Lung (tissue), 12 donors: Measurements from ENCODE around the gene POC1B. TPM values are rescaled to one million over a fixed set of nuclear protein-coding genes. Genes with fewer than 3 reads are reported as not detected.
A peak's percentile ranks its signal among the peaks of the same experiment; 100 is the strongest.

Experiments used
- ATAC-seq: fragments of 200-7000 bp; cut with Tn5 transposase; one replicate; pipeline ENCODE4 v1.9.1; 2020; ENCODE audit warnings: moderate number of reproducible peaks; ENCODE audit not compliant: insufficient read depth, low FRiP score
- DNase-seq, 3 donors: peaks; one replicate each; pipeline ENCODE4 v3.0.0-alpha.2; 2013 to 2017
- H3K27ac ChIP-seq, 2 donors: one replicate each; pipeline ENCODE4 v1.5.1; 2013; ENCODE audit warnings: mild to moderate bottlenecking in 2 of 2, moderate library complexity in 2 of 2, control low read depth in 1 of 2, inconsistent platforms in 1 of 2, low read depth in 1 of 2, low read length in 1 of 2
- H3K27me3 ChIP-seq, 3 donors: one replicate each; pipeline ENCODE4 v1.5.1; 2013; ENCODE audit warnings: low read length in 2 of 3; ENCODE audit not compliant: control insufficient read depth in 3 of 3, insufficient read depth in 3 of 3
- H3K36me3 ChIP-seq, 4 donors: one replicate each; pipeline ENCODE4 v1.5.1; 2013; ENCODE audit warnings: low read length in 4 of 4, mild to moderate bottlenecking in 1 of 4, moderate library complexity in 1 of 4; ENCODE audit not compliant: control insufficient read depth in 4 of 4, insufficient read depth in 4 of 4
- H3K4me1 ChIP-seq, 5 donors: one replicate each; pipeline ENCODE4 v1.5.1; 2013; ENCODE audit warnings: low read length in 5 of 5, mild to moderate bottlenecking in 2 of 5, moderate library complexity in 1 of 5; ENCODE audit not compliant: control insufficient read depth in 5 of 5, insufficient read depth in 5 of 5
- H3K4me3 ChIP-seq: one replicate; pipeline ENCODE4 v1.5.1; 2013; ENCODE audit warnings: mild to moderate bottlenecking, control low read depth, moderate library complexity
- H3K9ac ChIP-seq, 2 donors: one replicate each; pipeline ENCODE4 v1.5.1; 2013; ENCODE audit warnings: low read length in 2 of 2, control low read depth in 1 of 2; ENCODE audit not compliant: insufficient read depth in 1 of 2
- H3K9me3 ChIP-seq, 4 donors: one replicate each; pipeline ENCODE4 v1.5.1; 2013; ENCODE audit warnings: low read length in 3 of 4, mild to moderate bottlenecking in 1 of 4, moderate library complexity in 1 of 4; ENCODE audit not compliant: control insufficient read depth in 4 of 4, insufficient read depth in 3 of 4
- CTCF ChIP-seq: IDR thresholded peaks from 2 replicates; pipeline ENCODE4 v1.5.1; 2012; ENCODE audit warnings: mild to moderate bottlenecking; ENCODE audit errors: control extremely low read depth, extremely low read depth
- WGBS, 2 donors: extraction: QIAGEN DNeasy Blood & Tissue Kit; methylation state at CpG; one replicate each; pipeline ENCODE4 v1.1.7; 2013; 5-methylcytosine and 5-hydroxymethylcytosine counted together
- polyA plus RNA-seq, 2 donors: library from polyadenylated mRNA; stranded (reverse); fragments of 200-250 nt; gene quantifications; one replicate each; pipeline ENCODE4 v1.2.1, GENCODE V29; 2013
- total RNA-seq, 2 donors: library from RNA; depleted of rRNA in 1 of 2; stranded (reverse); fragments of >200 nt in 1 of 2; gene quantifications; one replicate each; pipeline ENCODE4 v1.2.1, GENCODE V29; 2014 to 2021
- donor health status: control.
- donor health status: control.
- donor health status: Bipolar disorder and iron deficiency.
- donor health status: healthy.
- donor health status: DM: yes; HTN: yes; CAD: no.

Gene POC1B
- total and polyA plus RNA-seq, 4 donors = 6.9 to 32.6 (median 10.9) TPM

GRCh38 chr12:89436062-89436461 lies 89.8 kb downstream of the POC1B start:
- DNase-seq (no peak), ATAC-seq (no peak)
- WGBS, 2 donors = 37 to 75% methylated on average over 6 of the region's 6 CpGs

GRCh38 chr12:89433634-89434033 lies 92.2 kb downstream of the POC1B start:
- Histone ChIP-seq H3K9me3 (no peaks in the 10 kb centered on the region), H3K9ac (no peak overlapping the region), H3K4me1 (peaks cover 0 to 2% (median 0%) of the 10 kb centered on the region in 5 donors), H3K27ac (no peak overlapping the region), H3K36me3 (no peaks in the 10 kb centered on the region), H3K4me3 (no peak overlapping the region), H3K27me3 (no peaks in the 10 kb centered on the region)
- ATAC-seq (no peak), DNase-seq (no peak)
- TF ChIP-seq CTCF = no peak
- 81 to 84% methylated on average over 4 of the region's 4 CpGs for WGBS, 2 donors

More at GRCh38 chr12:89436062-89436461, 89.8 kb downstream of the POC1B start:
- H3K27ac ChIP-seq = no peak overlapping the region
- peaks cover 0 to 3% (median 0%) of the 10 kb centered on the region in 4 donors for H3K36me3 ChIP-seq
- H3K4me3 ChIP-seq = no peak overlapping the region
- H3K9me3 ChIP-seq = no peaks in the 10 kb centered on the region
- H3K9ac ChIP-seq = no peak overlapping the region
- H3K4me1 ChIP-seq = peaks cover 0 to 2% (median 0%) of the 10 kb centered on the region in 5 donors
- H3K27me3 ChIP-seq = no peaks in the 10 kb centered on the region
- TF ChIP-seq CTCF = no peak

- no peaks in the 10 kb centered on the region for H3K27me3 ChIP-seq
- no peak for ATAC-seq
- H3K36me3 ChIP-seq = no peaks in the 10 kb centered on the region
- H3K9me3 ChIP-seq = no peaks in the 10 kb centered on the region
- no peak overlapping the region for H3K9ac ChIP-seq
- no peak overlapping the region for H3K27ac ChIP-seq
- no peak for TF ChIP-seq CTCF
- H3K4me1 ChIP-seq = peaks cover 0 to 2% (median 0%) of the 10 kb centered on the region in 5 donors
- WGBS, 2 donors = 80 to 89% methylated on average over 1 of the region's 1 CpG
- no peak for DNase-seq
- H3K4me3 ChIP-seq = no peak overlapping the region
These were observed 93.5 kb downstream of the POC1B start for GRCh38 chr12:89432396-89432795.

GRCh38 chr12:89429528-89429927 lies 96.3 kb downstream of the POC1B start:
- no peak overlapping the region for H3K9ac ChIP-seq
- DNase-seq (peak in 2 of 3 donors; percentile 19 to 58), ATAC-seq (no peak)
- H3K27ac ChIP-seq = no peak overlapping the region
- H3K36me3 ChIP-seq = no peaks in the 10 kb centered on the region
- H3K27me3 ChIP-seq = no peaks in the 10 kb centered on the region
- 72 to 85% methylated on average over 3 of the region's 3 CpGs for WGBS, 2 donors
- H3K4me3 ChIP-seq = no peak overlapping the region
- no peaks in the 10 kb centered on the region for H3K9me3 ChIP-seq
- no peak for TF ChIP-seq CTCF
- peaks cover 0 to 2% (median 0%) of the 10 kb centered on the region in 5 donors for H3K4me1 ChIP-seq
